GM23338 (cell line): ENCODE measurements around the gene NEK7. TPM values are rescaled to one million over a fixed set of nuclear protein-coding genes. Genes with fewer than 3 reads are reported as not detected.

Experiments
- ATAC-seq: fragments of 200-7000 bp; cut with Tn5 transposase; 3 replicates; pipeline ENCODE4 v1.9.1; 2020
- DNase-seq: peaks from one replicate; pipeline ENCODE4 v3.0.0-alpha.2; 2015; ENCODE audit warnings: low spot score
- H2AFZ ChIP-seq: fragments of 200-600 bp; sonication (generic); 2 replicates; pipeline ENCODE4 v1.8.0; 2016; ENCODE audit warnings: antibody characterized with exemption, mild to moderate bottlenecking, moderate library complexity
- H3F3A ChIP-seq: fragments of 200-600 bp; sonication (generic); replicated peaks from 2 replicates; pipeline ENCODE4 v1.8.0; 2017; ENCODE audit warnings: antibody characterized with exemption, mixed run types, low read depth
- H3K27ac ChIP-seq: fragments of 200-600 bp; sonication (generic); 2 replicates; pipeline ENCODE4 v1.6.1; 2016; ENCODE audit warnings: low read depth
- H3K27me3 ChIP-seq: fragments of 200-600 bp; sonication (generic); 2 replicates; pipeline ENCODE4 v1.8.0; 2016; ENCODE audit warnings: mild to moderate bottlenecking, mixed run types, moderate library complexity; ENCODE audit not compliant: insufficient read depth
- H3K36me3 ChIP-seq: fragments of 200-600 bp; sonication (generic); 2 replicates; pipeline ENCODE4 v1.8.0; 2016; ENCODE audit warnings: mild to moderate bottlenecking; ENCODE audit not compliant: insufficient read depth
- H3K4me1 ChIP-seq: fragments of 200-600 bp; sonication (generic); 2 replicates; pipeline ENCODE4 v1.8.0; 2016; ENCODE audit warnings: mild to moderate bottlenecking, moderate library complexity; ENCODE audit not compliant: insufficient read depth
- H3K4me2 ChIP-seq: fragments of 200-600 bp; sonication (generic); 2 replicates; pipeline ENCODE4 v1.7.1; 2017; ENCODE audit warnings: mixed run types
- H3K4me3 ChIP-seq: fragments of 200-600 bp; sonication (generic); 2 replicates; pipeline ENCODE4 v1.6.1; 2016; ENCODE audit warnings: mixed run types
- H3K79me2 ChIP-seq: fragments of 200-600 bp; sonication (generic); replicated peaks from 2 replicates; pipeline ENCODE4 v1.8.0; 2017; ENCODE audit warnings: mild to moderate bottlenecking; ENCODE audit not compliant: insufficient read depth
- H3K9me2 ChIP-seq: fragments of 200-600 bp; sonication (generic); 2 replicates; pipeline ENCODE4 v1.8.0; 2017; ENCODE audit not compliant: insufficient read depth
- H4K20me1 ChIP-seq: fragments of 200-600 bp; sonication (generic); replicated peaks from 2 replicates; pipeline ENCODE4 v1.8.0; 2017; ENCODE audit warnings: mild to moderate bottlenecking; ENCODE audit not compliant: insufficient read depth
- H3K27ac Mint-ChIP-seq: 2 replicates; pipeline ENCODE4 v1.8.0; 2020; ENCODE audit warnings: inconsistent platforms, mild to moderate bottlenecking, moderate library complexity, mixed read lengths
- H3K27me3 Mint-ChIP-seq: 3 replicates; pipeline ENCODE4 v1.8.0; 2022; ENCODE audit warnings: low read depth, mild to moderate bottlenecking, moderate library complexity, mixed read lengths, inconsistent platforms; ENCODE audit not compliant: insufficient read depth, poor library complexity
- H3K36me3 Mint-ChIP-seq: 3 replicates; pipeline ENCODE4 v1.8.0; 2021; ENCODE audit warnings: low read depth, mild to moderate bottlenecking, inconsistent platforms, moderate library complexity, mixed read lengths
- H3K4me1 Mint-ChIP-seq: 3 replicates; pipeline ENCODE4 v1.8.0; 2020; ENCODE audit warnings: mild to moderate bottlenecking, inconsistent platforms, mixed read lengths
- H3K4me3 Mint-ChIP-seq: 3 replicates; pipeline ENCODE4 v1.8.0; 2021; ENCODE audit warnings: moderate library complexity, mild to moderate bottlenecking, inconsistent platforms, mixed read lengths
- H3K9me3 Mint-ChIP-seq: 3 replicates; pipeline ENCODE4 v1.8.0; 2020; ENCODE audit warnings: moderate library complexity, mild to moderate bottlenecking, inconsistent platforms, mixed read lengths
- CREB1 ChIP-seq: fragments of 250-450 bp; sonication (Bioruptor Pico); IDR thresholded peaks from 2 replicates; pipeline ENCODE4 v1.5.0; 2020; ENCODE audit warnings: low read depth, mild to moderate bottlenecking, moderate library complexity
- ETS1 ChIP-seq: IDR thresholded peaks from 2 replicates; pipeline ENCODE4 v1.6.1; 2016; ENCODE audit warnings: antibody characterized with exemption
- EZH2 ChIP-seq: fragments of 200-600 bp; sonication (generic); IDR thresholded peaks from one replicate; pipeline ENCODE4 v1.8.0; 2017; ENCODE audit warnings: antibody characterized with exemption, mild to moderate bottlenecking, low read depth; ENCODE audit not compliant: unreplicated experiment
- EZH2phosphoT487 ChIP-seq: fragments of 200-600 bp; sonication (generic); IDR thresholded peaks from one replicate; pipeline ENCODE4 v1.8.1; 2018; ENCODE audit warnings: antibody characterized with exemption; ENCODE audit not compliant: unreplicated experiment
- JUNB ChIP-seq: IDR thresholded peaks from one replicate; pipeline ENCODE4 v1.6.1; 2016; ENCODE audit warnings: antibody characterized with exemption; ENCODE audit not compliant: unreplicated experiment
- NANOG ChIP-seq: IDR thresholded peaks from 2 replicates; pipeline ENCODE4 v1.6.1; 2016; ENCODE audit warnings: antibody characterized with exemption, borderline replicate concordance
- POLR2AphosphoS5 ChIP-seq: IDR thresholded peaks from 2 replicates; pipeline ENCODE4 v1.6.1; 2016; ENCODE audit warnings: antibody characterized with exemption, low read depth
- STAT1 ChIP-seq: IDR thresholded peaks from one replicate; pipeline ENCODE4 v1.6.1; 2016; ENCODE audit warnings: antibody characterized with exemption; ENCODE audit not compliant: unreplicated experiment
- ZNF114 ChIP-seq: fragments of 250-450 bp; sonication (Bioruptor Pico); IDR thresholded peaks from 2 replicates; pipeline ENCODE4 v1.5.0; 2020; ENCODE audit warnings: mild to moderate bottlenecking, moderate library complexity
- ZNF331 ChIP-seq: fragments of 250-450 bp; sonication (Bioruptor Pico); IDR thresholded peaks from 2 replicates; pipeline ENCODE4 v1.5.0; 2020; ENCODE audit warnings: low read depth, mild to moderate bottlenecking, moderate library complexity
- polyA plus RNA-seq: library from polyadenylated mRNA; unstranded; fragments of >200 nt; fragmentation: Nextera tagmentation; extraction: Ambion mirVana; gene quantifications from 2 replicates; pipeline ENCODE4 v1.2.1, GENCODE V29; 2016
- total RNA-seq: library from RNA; depleted of rRNA; stranded (reverse); fragments of >200 nt; shearing (Covaris generic); gene quantifications from 2 replicates; pipeline ENCODE4 v1.2.3, GENCODE V29; 2014
- TF ChIP-seq, protein P1 (sequence below), 2 experiments: fragments of 200-600 bp in 1 of 2; sonication (generic) in 1 of 2; conservative IDR thresholded peaks; 2 replicates each; pipeline versions ENCODE4 v1.5.1 to v1.6.1; 2016 to 2017; ENCODE audit warnings: antibody characterized with exemption in 2 of 2, low read depth in 2 of 2, mild to moderate bottlenecking in 2 of 2, moderate library complexity in 1 of 2
- TF ChIP-seq, protein P2 (sequence below): IDR thresholded peaks from one replicate; pipeline ENCODE4 v1.6.1; 2018; ENCODE audit warnings: antibody characterized with exemption; ENCODE audit not compliant: unreplicated experiment
- TF ChIP-seq, protein P3 (sequence below): fragments of 250-450 bp; sonication (Bioruptor Pico); IDR thresholded peaks from 2 replicates; pipeline ENCODE4 v1.5.0; 2020; ENCODE audit warnings: mild to moderate bottlenecking, moderate library complexity

NEK7 gene
- total and polyA plus RNA-seq, 2 experiments from 2014 or later, result 4.8 to 15.3 TPM

- H3K4me1 Mint-ChIP-seq, result no peaks in the 10 kb centered on the region
- peaks cover 1% of the 10 kb centered on the region for H3K27me3 Mint-ChIP-seq
- no peaks in the 10 kb centered on the region for H3K36me3 Mint-ChIP-seq
- no peak overlapping the region for H3K4me2 ChIP-seq
- H3K4me3 ChIP-seq, result no peak overlapping the region
- H3K27ac ChIP-seq, result no peak overlapping the region
- no peaks in the 10 kb centered on the region for H3K27me3 ChIP-seq
- DNase-seq, result no peak
- no peak overlapping the region for H3K27ac Mint-ChIP-seq
- no peaks in the 10 kb centered on the region; the same call in 1 of the 2 replicates for H3K9me2 ChIP-seq
- no peaks in the 10 kb centered on the region for H4K20me1 ChIP-seq
- H3K9me3 Mint-ChIP-seq, result no peaks in the 10 kb centered on the region
- no peaks in the 10 kb centered on the region for H3K79me2 ChIP-seq
- H3K36me3 ChIP-seq, result no peaks in the 10 kb centered on the region
- H3K4me1 ChIP-seq, result no peaks in the 10 kb centered on the region
- H2AFZ ChIP-seq, result no peak overlapping the region
- TF ChIP-seq, protein P1, sequence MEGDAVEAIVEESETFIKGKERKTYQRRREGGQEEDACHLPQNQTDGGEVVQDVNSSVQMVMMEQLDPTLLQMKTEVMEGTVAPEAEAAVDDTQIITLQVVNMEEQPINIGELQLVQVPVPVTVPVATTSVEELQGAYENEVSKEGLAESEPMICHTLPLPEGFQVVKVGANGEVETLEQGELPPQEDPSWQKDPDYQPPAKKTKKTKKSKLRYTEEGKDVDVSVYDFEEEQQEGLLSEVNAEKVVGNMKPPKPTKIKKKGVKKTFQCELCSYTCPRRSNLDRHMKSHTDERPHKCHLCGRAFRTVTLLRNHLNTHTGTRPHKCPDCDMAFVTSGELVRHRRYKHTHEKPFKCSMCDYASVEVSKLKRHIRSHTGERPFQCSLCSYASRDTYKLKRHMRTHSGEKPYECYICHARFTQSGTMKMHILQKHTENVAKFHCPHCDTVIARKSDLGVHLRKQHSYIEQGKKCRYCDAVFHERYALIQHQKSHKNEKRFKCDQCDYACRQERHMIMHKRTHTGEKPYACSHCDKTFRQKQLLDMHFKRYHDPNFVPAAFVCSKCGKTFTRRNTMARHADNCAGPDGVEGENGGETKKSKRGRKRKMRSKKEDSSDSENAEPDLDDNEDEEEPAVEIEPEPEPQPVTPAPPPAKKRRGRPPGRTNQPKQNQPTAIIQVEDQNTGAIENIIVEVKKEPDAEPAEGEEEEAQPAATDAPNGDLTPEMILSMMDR (conservative IDR thresholded peaks at IDR 0.05; ENCODE audit: low read depth in 2 of 2), result no peak
- TF ChIP-seq EZH2phosphoT487 (no peak), ZNF114 (no peak), CREB1 (no peak), NANOG (no peak), POLR2AphosphoS5 (no peak), STAT1 (no peak), ETS1 (no peak), ZNF331 (no peak), JUNB (no peak), EZH2 (no peak)
- TF ChIP-seq, protein P2, sequence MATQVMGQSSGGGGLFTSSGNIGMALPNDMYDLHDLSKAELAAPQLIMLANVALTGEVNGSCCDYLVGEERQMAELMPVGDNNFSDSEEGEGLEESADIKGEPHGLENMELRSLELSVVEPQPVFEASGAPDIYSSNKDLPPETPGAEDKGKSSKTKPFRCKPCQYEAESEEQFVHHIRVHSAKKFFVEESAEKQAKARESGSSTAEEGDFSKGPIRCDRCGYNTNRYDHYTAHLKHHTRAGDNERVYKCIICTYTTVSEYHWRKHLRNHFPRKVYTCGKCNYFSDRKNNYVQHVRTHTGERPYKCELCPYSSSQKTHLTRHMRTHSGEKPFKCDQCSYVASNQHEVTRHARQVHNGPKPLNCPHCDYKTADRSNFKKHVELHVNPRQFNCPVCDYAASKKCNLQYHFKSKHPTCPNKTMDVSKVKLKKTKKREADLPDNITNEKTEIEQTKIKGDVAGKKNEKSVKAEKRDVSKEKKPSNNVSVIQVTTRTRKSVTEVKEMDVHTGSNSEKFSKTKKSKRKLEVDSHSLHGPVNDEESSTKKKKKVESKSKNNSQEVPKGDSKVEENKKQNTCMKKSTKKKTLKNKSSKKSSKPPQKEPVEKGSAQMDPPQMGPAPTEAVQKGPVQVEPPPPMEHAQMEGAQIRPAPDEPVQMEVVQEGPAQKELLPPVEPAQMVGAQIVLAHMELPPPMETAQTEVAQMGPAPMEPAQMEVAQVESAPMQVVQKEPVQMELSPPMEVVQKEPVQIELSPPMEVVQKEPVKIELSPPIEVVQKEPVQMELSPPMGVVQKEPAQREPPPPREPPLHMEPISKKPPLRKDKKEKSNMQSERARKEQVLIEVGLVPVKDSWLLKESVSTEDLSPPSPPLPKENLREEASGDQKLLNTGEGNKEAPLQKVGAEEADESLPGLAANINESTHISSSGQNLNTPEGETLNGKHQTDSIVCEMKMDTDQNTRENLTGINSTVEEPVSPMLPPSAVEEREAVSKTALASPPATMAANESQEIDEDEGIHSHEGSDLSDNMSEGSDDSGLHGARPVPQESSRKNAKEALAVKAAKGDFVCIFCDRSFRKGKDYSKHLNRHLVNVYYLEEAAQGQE, result no peak
- TF ChIP-seq, protein P3, sequence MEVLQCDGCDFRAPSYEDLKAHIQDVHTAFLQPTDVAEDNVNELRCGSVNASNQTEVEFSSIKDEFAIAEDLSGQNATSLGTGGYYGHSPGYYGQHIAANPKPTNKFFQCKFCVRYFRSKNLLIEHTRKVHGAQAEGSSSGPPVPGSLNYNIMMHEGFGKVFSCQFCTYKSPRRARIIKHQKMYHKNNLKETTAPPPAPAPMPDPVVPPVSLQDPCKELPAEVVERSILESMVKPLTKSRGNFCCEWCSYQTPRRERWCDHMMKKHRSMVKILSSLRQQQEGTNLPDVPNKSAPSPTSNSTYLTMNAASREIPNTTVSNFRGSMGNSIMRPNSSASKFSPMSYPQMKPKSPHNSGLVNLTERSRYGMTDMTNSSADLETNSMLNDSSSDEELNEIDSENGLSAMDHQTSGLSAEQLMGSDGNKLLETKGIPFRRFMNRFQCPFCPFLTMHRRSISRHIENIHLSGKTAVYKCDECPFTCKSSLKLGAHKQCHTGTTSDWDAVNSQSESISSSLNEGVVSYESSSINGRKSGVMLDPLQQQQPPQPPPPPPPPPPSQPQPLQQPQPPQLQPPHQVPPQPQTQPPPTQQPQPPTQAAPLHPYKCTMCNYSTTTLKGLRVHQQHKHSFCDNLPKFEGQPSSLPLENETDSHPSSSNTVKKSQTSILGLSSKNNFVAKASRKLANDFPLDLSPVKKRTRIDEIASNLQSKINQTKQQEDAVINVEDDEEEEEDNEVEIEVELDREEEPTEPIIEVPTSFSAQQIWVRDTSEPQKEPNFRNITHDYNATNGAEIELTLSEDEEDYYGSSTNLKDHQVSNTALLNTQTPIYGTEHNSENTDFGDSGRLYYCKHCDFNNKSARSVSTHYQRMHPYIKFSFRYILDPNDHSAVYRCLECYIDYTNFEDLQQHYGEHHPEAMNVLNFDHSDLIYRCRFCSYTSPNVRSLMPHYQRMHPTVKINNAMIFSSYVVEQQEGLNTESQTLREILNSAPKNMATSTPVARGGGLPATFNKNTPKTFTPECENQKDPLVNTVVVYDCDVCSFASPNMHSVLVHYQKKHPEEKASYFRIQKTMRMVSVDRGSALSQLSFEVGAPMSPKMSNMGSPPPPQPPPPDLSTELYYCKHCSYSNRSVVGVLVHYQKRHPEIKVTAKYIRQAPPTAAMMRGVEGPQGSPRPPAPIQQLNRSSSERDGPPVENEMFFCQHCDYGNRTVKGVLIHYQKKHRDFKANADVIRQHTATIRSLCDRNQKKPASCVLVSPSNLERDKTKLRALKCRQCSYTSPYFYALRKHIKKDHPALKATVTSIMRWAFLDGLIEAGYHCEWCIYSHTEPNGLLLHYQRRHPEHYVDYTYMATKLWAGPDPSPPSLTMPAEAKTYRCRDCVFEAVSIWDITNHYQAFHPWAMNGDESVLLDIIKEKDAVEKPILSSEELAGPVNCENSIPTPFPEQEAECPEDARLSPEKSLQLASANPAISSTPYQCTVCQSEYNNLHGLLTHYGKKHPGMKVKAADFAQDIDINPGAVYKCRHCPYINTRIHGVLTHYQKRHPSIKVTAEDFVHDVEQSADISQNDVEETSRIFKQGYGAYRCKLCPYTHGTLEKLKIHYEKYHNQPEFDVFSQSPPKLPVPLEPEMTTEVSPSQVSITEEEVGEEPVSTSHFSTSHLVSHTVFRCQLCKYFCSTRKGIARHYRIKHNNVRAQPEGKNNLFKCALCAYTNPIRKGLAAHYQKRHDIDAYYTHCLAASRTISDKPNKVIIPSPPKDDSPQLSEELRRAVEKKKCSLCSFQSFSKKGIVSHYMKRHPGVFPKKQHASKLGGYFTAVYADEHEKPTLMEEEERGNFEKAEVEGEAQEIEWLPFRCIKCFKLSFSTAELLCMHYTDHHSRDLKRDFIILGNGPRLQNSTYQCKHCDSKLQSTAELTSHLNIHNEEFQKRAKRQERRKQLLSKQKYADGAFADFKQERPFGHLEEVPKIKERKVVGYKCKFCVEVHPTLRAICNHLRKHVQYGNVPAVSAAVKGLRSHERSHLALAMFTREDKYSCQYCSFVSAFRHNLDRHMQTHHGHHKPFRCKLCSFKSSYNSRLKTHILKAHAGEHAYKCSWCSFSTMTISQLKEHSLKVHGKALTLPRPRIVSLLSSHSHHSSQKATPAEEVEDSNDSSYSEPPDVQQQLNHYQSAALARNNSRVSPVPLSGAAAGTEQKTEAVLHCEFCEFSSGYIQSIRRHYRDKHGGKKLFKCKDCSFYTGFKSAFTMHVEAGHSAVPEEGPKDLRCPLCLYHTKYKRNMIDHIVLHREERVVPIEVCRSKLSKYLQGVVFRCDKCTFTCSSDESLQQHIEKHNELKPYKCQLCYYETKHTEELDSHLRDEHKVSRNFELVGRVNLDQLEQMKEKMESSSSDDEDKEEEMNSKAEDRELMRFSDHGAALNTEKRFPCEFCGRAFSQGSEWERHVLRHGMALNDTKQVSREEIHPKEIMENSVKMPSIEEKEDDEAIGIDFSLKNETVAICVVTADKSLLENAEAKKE (CRISPR knock-in tag), result no peak
- no peak for ATAC-seq
- no peaks in the 10 kb centered on the region for H3F3A ChIP-seq
- no peak overlapping the region for H3K4me3 Mint-ChIP-seq
Observed at GRCh38 chr1:198119906-198120305, 36.9 kb upstream of the NEK7 start.
